Gastroesophageal sphincter (tissue), 3 donors: ENCODE data around the gene CHI3L1.

Experiments
- CTCF ChIP-seq, 4 experiments: fragments of 200-600 bp in 2 of 4; fragments of 450-650 bp in 2 of 4; sonication (generic) in 1 of 4; IDR thresholded peaks; one replicate each; pipeline ENCODE4 v1.5.1; 2017 to 2019; ENCODE audit warnings: antibody characterized with exemption in 4 of 4, mild to moderate bottlenecking in 2 of 4, moderate library complexity in 2 of 4
- POLR2A ChIP-seq, 2 donors: fragments of 450-650 bp; IDR thresholded peaks; one replicate each; pipeline ENCODE4 v1.6.1; 2017; ENCODE audit warnings: antibody characterized with exemption in 2 of 2, mild to moderate bottlenecking in 2 of 2, moderate library complexity in 1 of 2

- TF ChIP-seq CTCF (IDR thresholded peaks at IDR 0.05) (no peak), POLR2A (IDR thresholded peaks at IDR 0.05) (no peak)
Measured at GRCh38 chr1:203166192-203166940, 20.1 kb downstream of the CHI3L1 start.
